Endodermal cell (in vitro differentiated cells): ENCODE measurements around the gene CYYR1. TPM values are rescaled to one million over a fixed set of nuclear protein-coding genes. Genes with fewer than 3 reads are reported as not detected.

ENCODE experiments used
- DNase-seq: peaks from one replicate; pipeline ENCODE4 v3.0.0-alpha.2; 2017
- H3K27ac ChIP-seq: 2 replicates; pipeline ENCODE4 v1.5.1; 2013; ENCODE audit warnings: mild to moderate bottlenecking, low read depth, low read length, moderate library complexity
- H3K27me3 ChIP-seq: 2 replicates; pipeline ENCODE4 v1.6.1; 2013; ENCODE audit warnings: mild to moderate bottlenecking, low read length, moderate library complexity; ENCODE audit not compliant: insufficient read depth, control insufficient read depth, poor library complexity, severe bottlenecking
- H3K36me3 ChIP-seq: 2 replicates; pipeline ENCODE4 v1.7.0; 2013; ENCODE audit warnings: mild to moderate bottlenecking, low read length, moderate library complexity; ENCODE audit not compliant: control insufficient read depth, insufficient read depth
- H3K4me1 ChIP-seq: one replicate; pipeline ENCODE4 v1.7.0; 2013; ENCODE audit warnings: low read length; ENCODE audit not compliant: control insufficient read depth, insufficient read depth
- H3K4me3 ChIP-seq: 2 replicates; pipeline ENCODE4 v1.5.1; 2013; ENCODE audit warnings: mild to moderate bottlenecking, low read length, moderate library complexity
- H3K9ac ChIP-seq: 2 replicates; pipeline ENCODE4 v1.6.1; 2013; ENCODE audit warnings: mild to moderate bottlenecking, low read length, moderate library complexity; ENCODE audit not compliant: poor library complexity, severe bottlenecking; ENCODE audit errors: extremely low read depth
- H3K9me3 ChIP-seq: 2 replicates; pipeline ENCODE4 v1.6.1; 2013; ENCODE audit warnings: mild to moderate bottlenecking, low read length, moderate library complexity; ENCODE audit not compliant: control insufficient read depth
- H3K27ac Mint-ChIP-seq: 2 replicates; pipeline ENCODE4 v1.8.0; 2020; ENCODE audit warnings: mixed read lengths
- H3K27me3 Mint-ChIP-seq: 2 replicates; pipeline ENCODE4 v1.8.0; 2021; ENCODE audit warnings: mild to moderate bottlenecking, mixed read lengths; ENCODE audit not compliant: insufficient read depth
- H3K36me3 Mint-ChIP-seq: 2 replicates; pipeline ENCODE4 v1.8.0; 2020; ENCODE audit warnings: low read depth, mixed read lengths
- H3K4me1 Mint-ChIP-seq: 2 replicates; pipeline ENCODE4 v1.8.0; 2020; ENCODE audit warnings: mixed read lengths
- H3K4me3 Mint-ChIP-seq: 2 replicates; pipeline ENCODE4 v1.8.0; 2020; ENCODE audit warnings: mild to moderate bottlenecking, moderate library complexity, mixed read lengths
- H3K9me3 Mint-ChIP-seq: 2 replicates; pipeline ENCODE4 v1.8.0; 2020; ENCODE audit warnings: mild to moderate bottlenecking, mixed read lengths
- WGBS, 2 experiments: methylation state at CpG; one replicate each; pipeline versions ENCODE4 v1.1.5 to v1.1.7; 2013; ENCODE audit warnings: missing lambda C conversion rate in 2 of 2, mixed read lengths in 1 of 2; ENCODE audit not compliant: insufficient coverage in 1 of 2, insufficient read length in 1 of 2; 5-methylcytosine and 5-hydroxymethylcytosine counted together
- total RNA-seq, 2 donors: library from RNA; stranded (reverse); fragmentation: NEBNext Ultra II Directional in 1 of 2; extraction: Animal tissue kit (Norgen Biotek cat#: 25700) in 1 of 2; gene quantifications; 2 replicates in 1 of 2; 3 replicates in 1 of 2; pipeline ENCODE4 v1.2.1, GENCODE V29; 2021
- TF ChIP-seq, protein P1 (sequence below): fragments of 200-600 bp; sonication (generic); conservative IDR thresholded peaks from 2 replicates; pipeline ENCODE4 v1.5.0; 2021; ENCODE audit warnings: antibody characterized with exemption, mild to moderate bottlenecking

Gene CYYR1
- total RNA-seq, 2 donors from 2014 or later = 16.8 to 16.9 TPM

DNA sequence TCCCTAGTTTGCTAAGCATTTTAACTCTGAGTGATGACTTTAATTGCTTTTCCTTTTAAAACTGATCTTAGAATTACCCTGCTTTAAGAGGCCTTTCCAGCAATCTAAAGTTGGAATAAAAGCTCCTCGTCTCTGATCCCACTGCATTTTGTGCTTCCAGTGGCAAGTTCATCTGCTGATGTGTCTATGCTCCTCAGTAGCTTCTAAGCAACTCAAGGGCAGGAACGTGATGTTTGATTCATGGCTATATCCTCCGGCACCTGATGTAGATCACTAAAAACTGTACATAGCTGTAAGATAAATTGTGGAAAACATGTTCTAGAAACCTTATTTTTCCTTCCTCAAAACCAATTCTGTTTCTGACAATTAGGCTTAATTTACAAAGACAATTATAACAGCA lies 12.5 kb downstream of the CYYR1 start:
- DNase-seq = no peak
- 96 to 100% methylated on average over 1 to 3 of the region's 3 CpGs for WGBS, 2 experiments
- H3K4me3 Mint-ChIP-seq = no peak overlapping the region

DNA sequence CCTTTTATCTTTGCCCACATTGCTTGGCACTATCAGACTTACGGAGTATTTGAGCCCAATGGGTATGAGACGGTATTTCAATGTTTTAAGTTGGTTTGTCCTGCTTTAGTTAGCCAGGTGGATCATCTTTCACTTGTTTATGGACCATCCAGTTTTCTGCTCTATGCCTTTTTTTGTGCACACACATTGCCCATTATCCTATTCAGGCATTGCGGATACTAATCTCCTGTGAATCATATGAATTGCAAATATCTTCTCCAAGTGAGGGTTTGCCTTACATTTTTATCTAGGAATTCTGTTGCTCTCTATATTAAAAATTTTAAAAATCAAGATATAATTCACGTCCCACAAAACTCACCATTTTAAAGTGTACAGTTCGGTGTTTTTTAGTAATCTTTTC lies 14.0 kb downstream of the CYYR1 start:
- Histone ChIP-seq H3K27me3 (no peaks in the 10 kb centered on the region), H3K9me3 (no peaks in the 10 kb centered on the region), H3K4me1 (no peaks in the 10 kb centered on the region), H3K9ac (no peak overlapping the region), H3K4me3 (no peak overlapping the region), H3K36me3 (peaks cover 24% of the 10 kb centered on the region), H3K27ac (no peak overlapping the region)
- H3K4me3 Mint-ChIP-seq = no peak overlapping the region
- H3K27ac Mint-ChIP-seq = no peak overlapping the region
- peaks cover 18% of the 10 kb centered on the region for H3K36me3 Mint-ChIP-seq
- no peak for DNase-seq
- 91 to 100% methylated on average over 1 to 3 of the region's 5 CpGs for WGBS, 2 experiments
- no peaks in the 10 kb centered on the region for H3K4me1 Mint-ChIP-seq
- H3K9me3 Mint-ChIP-seq = no peaks in the 10 kb centered on the region
- TF ChIP-seq, protein P1, sequence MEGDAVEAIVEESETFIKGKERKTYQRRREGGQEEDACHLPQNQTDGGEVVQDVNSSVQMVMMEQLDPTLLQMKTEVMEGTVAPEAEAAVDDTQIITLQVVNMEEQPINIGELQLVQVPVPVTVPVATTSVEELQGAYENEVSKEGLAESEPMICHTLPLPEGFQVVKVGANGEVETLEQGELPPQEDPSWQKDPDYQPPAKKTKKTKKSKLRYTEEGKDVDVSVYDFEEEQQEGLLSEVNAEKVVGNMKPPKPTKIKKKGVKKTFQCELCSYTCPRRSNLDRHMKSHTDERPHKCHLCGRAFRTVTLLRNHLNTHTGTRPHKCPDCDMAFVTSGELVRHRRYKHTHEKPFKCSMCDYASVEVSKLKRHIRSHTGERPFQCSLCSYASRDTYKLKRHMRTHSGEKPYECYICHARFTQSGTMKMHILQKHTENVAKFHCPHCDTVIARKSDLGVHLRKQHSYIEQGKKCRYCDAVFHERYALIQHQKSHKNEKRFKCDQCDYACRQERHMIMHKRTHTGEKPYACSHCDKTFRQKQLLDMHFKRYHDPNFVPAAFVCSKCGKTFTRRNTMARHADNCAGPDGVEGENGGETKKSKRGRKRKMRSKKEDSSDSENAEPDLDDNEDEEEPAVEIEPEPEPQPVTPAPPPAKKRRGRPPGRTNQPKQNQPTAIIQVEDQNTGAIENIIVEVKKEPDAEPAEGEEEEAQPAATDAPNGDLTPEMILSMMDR = no peak
- H3K27me3 Mint-ChIP-seq = no peaks in the 10 kb centered on the region

More for the DNA sequence above, 12.5 kb downstream of the CYYR1 start:
- no peaks in the 10 kb centered on the region for H3K9me3 Mint-ChIP-seq
- H3K4me1 Mint-ChIP-seq = no peaks in the 10 kb centered on the region
- no peaks in the 10 kb centered on the region for H3K27me3 ChIP-seq
- H3K27ac Mint-ChIP-seq = no peak overlapping the region
- no peaks in the 10 kb centered on the region for H3K4me1 ChIP-seq
- peaks cover 23% of the 10 kb centered on the region for H3K36me3 Mint-ChIP-seq
- no peak overlapping the region for H3K27ac ChIP-seq
- peaks cover 33% of the 10 kb centered on the region for H3K36me3 ChIP-seq
- H3K9ac ChIP-seq = no peak overlapping the region
- H3K27me3 Mint-ChIP-seq = no peaks in the 10 kb centered on the region
- H3K9me3 ChIP-seq = no peaks in the 10 kb centered on the region
- TF ChIP-seq, protein P1 = no peak
- no peak overlapping the region for H3K4me3 ChIP-seq

DNA sequence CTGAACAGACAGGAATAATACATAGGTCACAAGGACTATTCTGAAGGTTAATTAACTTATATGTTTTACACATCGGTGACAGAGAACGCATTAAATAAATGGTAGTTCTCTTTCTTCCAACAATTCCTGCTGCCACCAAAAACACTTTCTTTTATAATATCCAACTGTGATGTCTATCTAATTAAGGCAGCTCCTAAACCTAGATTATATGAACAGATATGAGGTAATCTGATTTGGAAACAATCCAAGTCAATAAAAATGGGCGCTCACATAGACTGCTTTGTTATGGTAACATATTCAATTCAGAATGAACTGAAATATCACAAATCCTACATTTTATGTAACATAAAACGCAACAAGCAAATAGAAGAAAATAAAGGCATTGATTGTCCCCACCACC lies 16.0 kb downstream of the CYYR1 start:
- H3K27me3 Mint-ChIP-seq = no peaks in the 10 kb centered on the region
- H3K27ac Mint-ChIP-seq = no peak overlapping the region
- Histone ChIP-seq H3K9me3 (no peaks in the 10 kb centered on the region), H3K4me1 (no peaks in the 10 kb centered on the region), H3K9ac (no peak overlapping the region), H3K27me3 (no peaks in the 10 kb centered on the region), H3K4me3 (no peak overlapping the region), H3K27ac (no peak overlapping the region), H3K36me3 (peaks cover 17% of the 10 kb centered on the region)
- no peak for DNase-seq
- no peaks in the 10 kb centered on the region for H3K4me1 Mint-ChIP-seq
- 90 to 100% methylated on average over 1 to 4 of the region's 4 CpGs for WGBS, 2 experiments
- H3K9me3 Mint-ChIP-seq = no peaks in the 10 kb centered on the region
- TF ChIP-seq, protein P1 = no peak
- no peak overlapping the region for H3K4me3 Mint-ChIP-seq
- peaks cover 18% of the 10 kb centered on the region for H3K36me3 Mint-ChIP-seq
